ENCODE results near the gene MSANTD3. TPM values are rescaled to one million over a fixed set of nuclear protein-coding genes. Genes with fewer than 3 reads are reported as not detected.

Gene MSANTD3
- total and polyA plus RNA-seq, 9 of the 15 experiments (the other 6 are each of a cell fraction or from before 2014, with no cell fraction given) = 9.4 to 28.7 (median 22.3) TPM

GRCh38 chr9:100457517-100457916 is 30.6 kb downstream of the MSANTD3 start:
- POLR2A ChIA-PET = interaction anchor here (0.7 kb wide), 1 partner anchor 13 kb away, joined by 3 read pairs; no protein-coding TSS in a partner anchor

GRCh38 chr9:100459963-100460362 is 33.0 kb downstream of the MSANTD3 start:
- CTCF ChIA-PET (ENCODE audit: low intra/inter-chr PET ratio) = no interaction called here
- intact Hi-C loops (cut with micrococcal nuclease) (no loop called here), in situ Hi-C loops (cut with MboI) (no loop called here)
- Histone ChIP-seq H3K4me1 (replicated peaks in 1 of 2; ENCODE audit: control insufficient read depth in 2 of 2, insufficient read depth in 2 of 2, low read length in 2 of 2) (no peaks in the 10 kb centered on the region), H3K9me3 (replicated peaks; ENCODE audit: control insufficient read depth, insufficient read depth, low read depth, low read length) (no peaks in the 10 kb centered on the region), H3K9ac (ENCODE audit: insufficient read depth in 1 of 2, low read depth in 2 of 2, low read length in 2 of 2) (no peak overlapping the region), H3K4me3 (no peak overlapping the region), H3K79me2 (ENCODE audit: control insufficient read depth, insufficient read depth, low read length) (no peaks in the 10 kb centered on the region), H3K4me2 (ENCODE audit: insufficient read depth, low read length) (no peak overlapping the region), H3K27ac (ENCODE audit: extremely low read depth, low read depth, low read length) (no peak overlapping the region), H4K20me1 (replicated peaks; ENCODE audit: control insufficient read depth, insufficient read depth, low read length) (no peaks in the 10 kb centered on the region; the same call in 1 of the 2 replicates), H3K27me3 (ENCODE audit: control insufficient read depth in 2 of 2, insufficient read depth in 2 of 2, low read length in 2 of 2) (peaks cover 6 to 15% of the 10 kb centered on the region in 2 experiments; a peak in 4 of 5 replicates), H3K36me3 (ENCODE audit: control insufficient read depth, insufficient read depth, low read length) (no peaks in the 10 kb centered on the region), H2AFZ (ENCODE audit: low read depth, low read length) (no peak overlapping the region), H3K9me1 (ENCODE audit: control insufficient read depth, insufficient read depth, low read length) (no peaks in the 10 kb centered on the region)
- no peak for ATAC-seq
- POLR2A ChIA-PET = interaction anchor here (0.5 kb wide), 1 partner anchor 46 kb away, joined by 4 read pairs; no protein-coding TSS in a partner anchor
- no peak for FAIRE-seq
- WGBS (ENCODE audit: insufficient coverage, low coverage, missing lambda C conversion rate) = 0% methylated on average over 2 of the region's 2 CpGs
- no TSS peak for BruUV-seq (replicated peaks)
- DNase-seq (ENCODE audit: extremely low read depth in 1 of 4, low spot score in 3 of 4) = no peak
- TF ChIP-seq CBX2 (IDR thresholded peaks at IDR 0.05; ENCODE audit: insufficient read depth, low read length, poor library complexity, severe bottlenecking) (no peak), ZNF444 (CRISPR knock-in tag; IDR thresholded peaks at IDR 0.05) (no peak), YBX1 (IDR thresholded peaks at IDR 0.05) (no peak), CEBPB (tag; IDR thresholded peaks at IDR 0.05) (peak; percentile 47), ZKSCAN3 (CRISPR knock-in tag; IDR thresholded peaks at IDR 0.05) (no peak), CC2D1A (IDR thresholded peaks at IDR 0.05) (no peak), CEBPG (CRISPR knock-in tag; IDR thresholded peaks at IDR 0.05) (no peak), CEBPG (tag; conservative IDR thresholded peaks at IDR 0.05 in 1 of 2, IDR thresholded peaks at IDR 0.05 in 1 of 2) (peak in 1 of 2 experiments; percentile 63; a peak in 2 of 4 replicates), ZNF57 (CRISPR knock-in tag; IDR thresholded peaks at IDR 0.05) (no peak)
- TF ChIP-seq, protein P1, sequence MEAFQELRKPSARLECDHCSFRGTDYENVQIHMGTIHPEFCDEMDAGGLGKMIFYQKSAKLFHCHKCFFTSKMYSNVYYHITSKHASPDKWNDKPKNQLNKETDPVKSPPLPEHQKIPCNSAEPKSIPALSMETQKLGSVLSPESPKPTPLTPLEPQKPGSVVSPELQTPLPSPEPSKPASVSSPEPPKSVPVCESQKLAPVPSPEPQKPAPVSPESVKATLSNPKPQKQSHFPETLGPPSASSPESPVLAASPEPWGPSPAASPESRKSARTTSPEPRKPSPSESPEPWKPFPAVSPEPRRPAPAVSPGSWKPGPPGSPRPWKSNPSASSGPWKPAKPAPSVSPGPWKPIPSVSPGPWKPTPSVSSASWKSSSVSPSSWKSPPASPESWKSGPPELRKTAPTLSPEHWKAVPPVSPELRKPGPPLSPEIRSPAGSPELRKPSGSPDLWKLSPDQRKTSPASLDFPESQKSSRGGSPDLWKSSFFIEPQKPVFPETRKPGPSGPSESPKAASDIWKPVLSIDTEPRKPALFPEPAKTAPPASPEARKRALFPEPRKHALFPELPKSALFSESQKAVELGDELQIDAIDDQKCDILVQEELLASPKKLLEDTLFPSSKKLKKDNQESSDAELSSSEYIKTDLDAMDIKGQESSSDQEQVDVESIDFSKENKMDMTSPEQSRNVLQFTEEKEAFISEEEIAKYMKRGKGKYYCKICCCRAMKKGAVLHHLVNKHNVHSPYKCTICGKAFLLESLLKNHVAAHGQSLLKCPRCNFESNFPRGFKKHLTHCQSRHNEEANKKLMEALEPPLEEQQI (IDR thresholded peaks at IDR 0.05) = no peak

More at GRCh38 chr9:100457517-100457916, 30.6 kb downstream of the MSANTD3 start:
- Histone ChIP-seq H3K79me2 (ENCODE audit: control insufficient read depth, insufficient read depth, low read length) (no peaks in the 10 kb centered on the region), H3K9me3 (replicated peaks; ENCODE audit: control insufficient read depth, insufficient read depth, low read depth, low read length) (no peaks in the 10 kb centered on the region), H4K20me1 (replicated peaks; ENCODE audit: control insufficient read depth, insufficient read depth, low read length) (no peaks in the 10 kb centered on the region; the same call in 1 of the 2 replicates), H3K4me3 (no peak overlapping the region), H3K4me1 (replicated peaks in 1 of 2; ENCODE audit: control insufficient read depth in 2 of 2, insufficient read depth in 2 of 2, low read length in 2 of 2) (no peaks in the 10 kb centered on the region), H3K27ac (ENCODE audit: extremely low read depth, low read depth, low read length) (no peak overlapping the region), H2AFZ (ENCODE audit: low read depth, low read length) (no peak overlapping the region), H3K9me1 (ENCODE audit: control insufficient read depth, insufficient read depth, low read length) (no peaks in the 10 kb centered on the region), H3K36me3 (ENCODE audit: control insufficient read depth, insufficient read depth, low read length) (no peaks in the 10 kb centered on the region; the same call in 2 of the 3 replicates), H3K27me3 (ENCODE audit: control insufficient read depth in 2 of 2, insufficient read depth in 2 of 2, low read length in 2 of 2) (peaks cover 5 to 6% of the 10 kb centered on the region in 2 experiments; a peak in 4 of 5 replicates), H3K9ac (ENCODE audit: insufficient read depth in 1 of 2, low read depth in 2 of 2, low read length in 2 of 2) (no peak overlapping the region), H3K4me2 (ENCODE audit: insufficient read depth, low read length) (no peak overlapping the region)
- FAIRE-seq (no peak), ATAC-seq (no peak), DNase-seq (ENCODE audit: extremely low read depth in 1 of 4, low spot score in 3 of 4) (no peak)
- in situ Hi-C loops (cut with MboI) (no loop called here), intact Hi-C loops (cut with micrococcal nuclease) (no loop called here)
- TF ChIP-seq ZNF445 (CRISPR knock-in tag; IDR thresholded peaks at IDR 0.05; ENCODE audit: low read depth) = no peak
- TF ChIP-seq IRF2 (CRISPR knock-in tag; IDR thresholded peaks at IDR 0.05) = no peak
- TF ChIP-seq PPARD (CRISPR knock-in tag; IDR thresholded peaks at IDR 0.05) = no peak
- TF ChIP-seq, protein P2, sequence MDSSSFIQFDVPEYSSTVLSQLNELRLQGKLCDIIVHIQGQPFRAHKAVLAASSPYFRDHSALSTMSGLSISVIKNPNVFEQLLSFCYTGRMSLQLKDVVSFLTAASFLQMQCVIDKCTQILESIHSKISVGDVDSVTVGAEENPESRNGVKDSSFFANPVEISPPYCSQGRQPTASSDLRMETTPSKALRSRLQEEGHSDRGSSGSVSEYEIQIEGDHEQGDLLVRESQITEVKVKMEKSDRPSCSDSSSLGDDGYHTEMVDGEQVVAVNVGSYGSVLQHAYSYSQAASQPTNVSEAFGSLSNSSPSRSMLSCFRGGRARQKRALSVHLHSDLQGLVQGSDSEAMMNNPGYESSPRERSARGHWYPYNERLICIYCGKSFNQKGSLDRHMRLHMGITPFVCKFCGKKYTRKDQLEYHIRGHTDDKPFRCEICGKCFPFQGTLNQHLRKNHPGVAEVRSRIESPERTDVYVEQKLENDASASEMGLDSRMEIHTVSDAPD (CRISPR knock-in tag; IDR thresholded peaks at IDR 0.05) = no peak
- no TSS peak for BruUV-seq (replicated peaks)
- CTCF ChIA-PET (ENCODE audit: low intra/inter-chr PET ratio) = interaction anchor here (1.0 kb wide), 1 partner anchor 139 kb away, joined by 3 read pairs; no protein-coding TSS in a partner anchor
- 0% methylated on average over 1 of the region's 1 CpG for WGBS (ENCODE audit: insufficient coverage, low coverage, missing lambda C conversion rate)

All from K562 (cell line).